Muscle layer of duodenum (tissue), 2 donors: ENCODE results near the gene PNO1.

ENCODE experiments used
- H3K27ac ChIP-seq: one replicate; pipeline ENCODE4 v1.7.0; 2013; ENCODE audit warnings: mild to moderate bottlenecking, low read length
- H3K27me3 ChIP-seq: one replicate; pipeline ENCODE4 v1.7.0; 2013; ENCODE audit warnings: low read depth, mild to moderate bottlenecking, control low read depth, low read length
- H3K36me3 ChIP-seq, 2 donors: one replicate each; pipeline ENCODE4 v1.7.0; 2013; ENCODE audit warnings: low read length in 2 of 2, control low read depth in 1 of 2, mild to moderate bottlenecking in 1 of 2; ENCODE audit not compliant: insufficient read depth in 2 of 2, control insufficient read depth in 1 of 2
- H3K4me1 ChIP-seq, 2 donors: one replicate each; pipeline ENCODE4 v1.7.0; 2013; ENCODE audit warnings: low read length in 2 of 2, mild to moderate bottlenecking in 2 of 2, control low read depth in 1 of 2, moderate library complexity in 1 of 2; ENCODE audit not compliant: insufficient read depth in 2 of 2, control insufficient read depth in 1 of 2
- H3K4me3 ChIP-seq, 2 donors: one replicate each; pipeline ENCODE4 v1.7.0; 2013; ENCODE audit warnings: low read length in 2 of 2, low read depth in 1 of 2, mild to moderate bottlenecking in 1 of 2
- H3K9me3 ChIP-seq, 2 donors: one replicate each; pipeline ENCODE4 v1.7.0; 2013; ENCODE audit warnings: low read length in 2 of 2, control low read depth in 1 of 2, mild to moderate bottlenecking in 1 of 2; ENCODE audit not compliant: control insufficient read depth in 1 of 2
- donor health status: healthy.

The PNO1 gene

GRCh38 chr2:68126561-68126960, 31.1 kb upstream of the PNO1 start:
- Histone ChIP-seq H3K9me3 (no peaks in the 10 kb centered on the region), H3K36me3 (peaks cover 0 to 7% of the 10 kb centered on the region in 2 donors), H3K4me1 (peaks cover 0 to 7% of the 10 kb centered on the region in 2 donors)

GRCh38 chr2:68127358-68128242, 30.1 kb upstream of the PNO1 start:
- no peaks in the 10 kb centered on the region for H3K9me3 ChIP-seq
- no peaks in the 10 kb centered on the region for H3K27me3 ChIP-seq
- peaks cover 0 to 2% of the 10 kb centered on the region in 2 donors for H3K4me1 ChIP-seq
- H3K4me3 ChIP-seq = no peak overlapping the region
- H3K27ac ChIP-seq = no peak overlapping the region
- H3K36me3 ChIP-seq = peaks cover 0 to 7% of the 10 kb centered on the region in 2 donors

More at GRCh38 chr2:68126561-68126960, 31.1 kb upstream of the PNO1 start:
- no peaks in the 10 kb centered on the region for H3K27me3 ChIP-seq
- no peak overlapping the region for H3K4me3 ChIP-seq
- H3K27ac ChIP-seq = no peak overlapping the region

- peaks cover 0 to 28% of the 10 kb centered on the region in 2 donors for H3K36me3 ChIP-seq
- H3K4me1 ChIP-seq = no peaks in the 10 kb centered on the region
- H3K27me3 ChIP-seq = no peaks in the 10 kb centered on the region
- no peak overlapping the region for H3K4me3 ChIP-seq
- no peak overlapping the region for H3K27ac ChIP-seq
- H3K9me3 ChIP-seq = no peaks in the 10 kb centered on the region
These were observed 23.6 kb upstream of the PNO1 start for GRCh38 chr2:68134120-68134519.

DNA sequence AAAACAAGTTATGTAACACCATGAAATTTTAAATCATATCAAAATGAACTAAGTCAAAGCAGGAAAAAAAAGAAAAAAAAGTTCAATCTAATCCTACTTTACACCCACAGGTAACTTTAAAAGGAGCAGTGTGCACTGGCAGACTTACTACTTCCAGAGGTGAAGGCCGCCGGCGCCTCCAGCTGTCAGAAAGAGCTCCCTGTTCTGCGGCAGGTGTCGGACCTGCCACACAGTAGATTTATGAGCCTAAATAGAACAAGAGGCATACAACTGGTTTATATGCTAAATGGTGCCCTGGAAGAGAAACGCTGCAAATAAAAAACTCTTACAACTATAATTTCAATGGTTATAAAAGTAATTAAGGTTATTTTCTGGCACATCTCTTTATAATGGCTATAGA, 23.1 kb upstream of the PNO1 start:
- H3K27ac ChIP-seq = no peak overlapping the region
- H3K9me3 ChIP-seq = no peaks in the 10 kb centered on the region
- H3K4me1 ChIP-seq = no peaks in the 10 kb centered on the region
- H3K27me3 ChIP-seq = no peaks in the 10 kb centered on the region
- H3K36me3 ChIP-seq = peaks cover 0 to 28% of the 10 kb centered on the region in 2 donors
- no peak overlapping the region for H3K4me3 ChIP-seq

DNA sequence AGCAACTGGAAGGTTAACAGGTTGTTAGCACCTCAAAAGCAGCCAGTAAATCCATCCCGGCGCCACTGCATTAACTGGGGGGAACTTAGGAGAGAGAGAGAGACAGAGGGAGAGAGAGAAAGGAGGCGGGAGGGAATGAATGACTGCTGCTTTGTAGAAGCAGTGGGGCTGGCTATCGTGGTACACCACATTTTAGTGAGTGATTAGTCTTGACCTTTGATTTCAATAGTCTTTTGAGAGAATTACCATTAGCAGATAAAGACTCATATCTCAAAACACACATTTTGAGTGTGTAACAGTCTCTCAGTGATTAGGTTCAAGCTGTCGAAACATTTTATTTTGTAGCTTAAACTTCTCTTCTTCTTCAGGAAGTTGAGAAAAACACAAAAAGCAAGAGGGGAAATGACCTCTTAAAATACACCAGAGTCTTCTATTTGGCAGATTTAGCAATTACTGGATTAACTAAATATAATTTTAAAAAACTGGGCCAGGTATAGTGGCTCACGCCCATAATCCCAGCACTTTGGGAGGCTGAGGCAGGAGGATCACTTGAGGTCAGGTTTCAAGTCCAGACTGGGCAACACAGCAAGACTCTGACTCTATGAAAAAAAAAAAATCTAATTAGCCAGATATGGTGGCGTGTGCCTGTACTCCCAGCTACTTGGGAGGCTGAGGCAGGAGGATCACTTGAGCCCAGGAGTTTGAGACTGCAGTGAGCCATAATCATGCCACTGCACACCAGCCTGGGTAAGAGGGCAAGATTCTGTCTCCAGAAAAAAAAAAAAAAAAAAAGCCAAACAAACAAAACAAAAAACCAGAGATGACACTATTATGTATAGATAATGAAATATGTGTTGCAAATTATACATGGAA, 22.0 kb upstream of the PNO1 start:
- Histone ChIP-seq H3K27me3 (no peaks in the 10 kb centered on the region), H3K4me3 (no peak overlapping the region), H3K36me3 (peaks cover 0 to 25% of the 10 kb centered on the region in 2 donors), H3K4me1 (no peaks in the 10 kb centered on the region), H3K9me3 (no peaks in the 10 kb centered on the region), H3K27ac (no peak overlapping the region)

- no peak overlapping the region for H3K27ac ChIP-seq
- H3K4me3 ChIP-seq = no peak overlapping the region
- no peaks in the 10 kb centered on the region for H3K4me1 ChIP-seq
- H3K27me3 ChIP-seq = no peaks in the 10 kb centered on the region
- peaks cover 4 to 21% of the 10 kb centered on the region in 2 donors for H3K36me3 ChIP-seq
- H3K9me3 ChIP-seq = no peaks in the 10 kb centered on the region
These were observed 15.8 kb upstream of the PNO1 start for GRCh38 chr2:68141875-68142274.

DNA sequence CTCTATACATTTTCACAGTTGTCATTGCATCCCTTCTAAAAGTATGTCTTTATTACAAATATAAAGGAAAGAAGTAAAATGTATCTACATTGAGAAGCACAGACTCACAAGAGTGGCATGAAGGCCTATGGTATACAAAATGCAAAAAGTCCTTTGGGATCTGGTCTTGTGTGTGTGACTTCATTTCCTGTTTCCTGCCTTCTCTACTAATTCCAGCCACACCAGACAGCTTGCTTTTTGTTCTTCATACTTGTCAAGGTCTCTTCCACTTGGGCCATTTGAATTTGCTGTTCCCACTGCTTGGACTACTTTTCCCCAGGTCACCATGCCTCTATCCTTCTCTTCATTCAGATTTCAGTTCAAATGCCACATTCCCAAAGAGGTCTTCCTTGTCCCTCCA, 6.7 kb upstream of the PNO1 start:
- Histone ChIP-seq H3K27me3 (no peaks in the 10 kb centered on the region), H3K9me3 (no peaks in the 10 kb centered on the region), H3K4me3 (no peak overlapping the region), H3K36me3 (no peaks in the 10 kb centered on the region), H3K27ac (no peak overlapping the region), H3K4me1 (peaks cover 7 to 9% of the 10 kb centered on the region in 2 donors)

DNA sequence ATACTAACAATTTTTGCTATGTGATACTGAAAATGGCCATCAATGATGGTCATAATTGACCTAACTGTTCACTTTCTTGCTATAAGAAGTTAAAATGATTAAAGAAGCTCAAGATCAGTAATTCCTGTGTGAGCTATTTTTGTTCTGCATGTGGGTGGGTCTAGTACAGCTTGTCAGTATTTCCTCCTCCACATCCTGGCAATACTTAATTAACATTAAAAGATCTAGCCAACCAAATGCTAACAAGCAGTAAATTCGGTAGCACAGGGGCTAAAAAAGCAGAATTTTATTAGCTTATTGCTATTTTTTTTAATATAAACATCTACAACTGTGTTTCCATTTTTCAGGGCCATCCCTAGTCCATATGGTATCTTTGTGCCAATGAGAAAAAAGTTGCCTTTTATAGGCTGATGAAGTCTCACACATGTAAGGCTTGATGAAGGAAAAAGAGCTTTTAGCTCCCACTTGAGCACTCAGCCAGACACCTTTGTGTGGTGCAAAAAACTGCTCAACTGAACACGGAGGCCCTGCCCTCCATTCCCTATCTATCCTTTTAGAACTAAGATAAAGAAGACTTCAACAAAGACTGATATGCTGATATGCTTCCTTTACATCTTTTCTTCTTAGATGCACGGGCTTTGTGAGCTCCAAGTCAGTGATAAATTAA, 4.9 kb upstream of the PNO1 start:
- Histone ChIP-seq H3K27me3 (no peaks in the 10 kb centered on the region), H3K4me1 (peaks cover 14 to 15% of the 10 kb centered on the region in 2 donors), H3K4me3 (no peak overlapping the region), H3K27ac (no peak overlapping the region), H3K9me3 (no peaks in the 10 kb centered on the region), H3K36me3 (no peaks in the 10 kb centered on the region)

DNA sequence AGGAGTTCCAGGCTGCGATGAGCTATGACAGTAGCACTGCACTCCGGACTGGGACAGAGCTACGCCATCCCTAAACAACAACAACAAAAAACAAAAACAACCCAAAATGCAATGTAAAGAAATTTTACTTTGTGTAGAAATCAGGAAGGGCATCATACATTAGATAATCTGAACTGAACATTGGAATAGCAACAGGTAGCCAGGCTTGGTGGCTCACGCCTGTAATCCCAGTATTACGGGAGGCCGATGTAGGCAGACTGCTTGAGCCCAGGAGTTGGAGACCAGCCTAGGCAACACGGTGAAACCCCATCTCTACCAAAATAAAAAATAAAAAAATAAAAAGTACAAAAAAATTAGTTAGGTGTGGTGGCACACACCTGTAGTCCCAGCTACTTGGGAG, 2.1 kb upstream of the PNO1 start:
- H3K4me1 ChIP-seq = peaks cover 24 to 27% of the 10 kb centered on the region in 2 donors
- H3K9me3 ChIP-seq = no peaks in the 10 kb centered on the region
- no peaks in the 10 kb centered on the region for H3K27me3 ChIP-seq
- H3K4me3 ChIP-seq = no peak overlapping the region
- H3K27ac ChIP-seq = no peak overlapping the region
- peaks cover 3 to 4% of the 10 kb centered on the region in 2 donors for H3K36me3 ChIP-seq

DNA sequence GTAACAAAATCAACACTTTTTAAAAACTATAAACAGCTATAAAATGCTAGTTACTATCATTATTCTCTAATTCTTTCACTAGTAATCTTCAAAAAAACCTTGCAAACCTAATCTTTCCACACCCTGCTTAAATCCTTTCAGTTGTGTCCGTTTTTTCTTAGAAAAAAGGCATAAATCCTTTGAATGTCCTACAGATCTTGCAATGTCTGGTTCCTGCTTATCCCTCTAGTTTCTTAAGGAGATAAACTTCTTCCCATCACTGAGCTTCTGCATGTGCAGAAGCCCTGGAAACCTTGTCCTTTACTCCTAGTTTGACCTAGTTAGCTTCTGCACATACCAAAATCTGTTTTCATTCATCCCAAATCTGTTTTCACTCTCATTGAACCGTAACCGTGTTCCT, 1.3 kb upstream of the PNO1 start:
- peaks cover 4 to 11% of the 10 kb centered on the region in 2 donors for H3K36me3 ChIP-seq

DNA sequence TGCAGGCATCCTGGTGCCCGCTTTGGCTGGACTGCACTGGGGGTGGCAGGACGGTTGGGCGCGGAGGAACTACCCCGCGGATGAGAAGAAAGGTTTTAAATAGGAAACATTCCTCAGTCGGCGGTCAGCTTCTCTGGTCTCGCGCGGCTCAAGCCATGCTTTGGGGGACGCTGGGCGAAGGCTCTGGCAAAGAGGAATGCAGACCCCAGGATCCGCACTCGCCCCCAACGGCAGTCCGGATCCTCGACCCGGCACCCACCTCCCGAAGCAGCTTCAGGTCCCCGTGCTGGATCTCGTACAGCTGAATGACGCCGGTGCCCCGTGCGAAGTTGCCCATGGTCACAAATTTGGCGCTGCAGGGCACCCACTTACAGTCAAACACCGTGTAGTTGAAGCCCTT, 686 bp upstream of the PNO1 start:
- Histone ChIP-seq H3K27ac (peak overlapping the region; percentile 98), H3K4me1 (peaks cover 24 to 27% of the 10 kb centered on the region in 2 donors), H3K9me3 (no peaks in the 10 kb centered on the region), H3K27me3 (no peaks in the 10 kb centered on the region), H3K4me3 (peak overlapping the region; percentile 95 to 100), H3K36me3 (peaks cover 6 to 11% of the 10 kb centered on the region in 2 donors)

More for the DNA sequence above, 1.3 kb upstream of the PNO1 start:
- Histone ChIP-seq H3K4me1 (peaks cover 24 to 27% of the 10 kb centered on the region in 2 donors), H3K9me3 (no peaks in the 10 kb centered on the region), H3K27ac (peak overlapping the region; percentile 98), H3K4me3 (peak overlapping the region; percentile 95 to 100), H3K27me3 (no peaks in the 10 kb centered on the region)
